Left lobe of liver (tissue), 2 donors: ENCODE results near the gene ARMC6. TPM values are rescaled to one million over a fixed set of nuclear protein-coding genes. Genes with fewer than 3 reads are reported as not detected.

Experiments used
- ATAC-seq: fragments of 200-7000 bp; cut with Tn5 transposase; one replicate; pipeline ENCODE4 v1.9.1; 2020; ENCODE audit warnings: mild to moderate bottlenecking, moderate library complexity
- DNase-seq: peaks from one replicate; pipeline ENCODE4 v3.0.0-alpha.2; 2020; ENCODE audit warnings: low spot score
- total RNA-seq: library from RNA; stranded (reverse); gene quantifications from one replicate; pipeline ENCODE4 v1.2.1, GENCODE V29; 2021
- donor health status: DM: no; HTN: no; CAD: no; lungs with moderate emphysema.
- donor health status: DM: no; HTN: yes; CAD: no.

ARMC6 gene
- 50.9 TPM for total RNA-seq

- peak; percentile 91 for DNase-seq
- ATAC-seq: peak; percentile 84
Measured at GRCh38 chr19:19033426-19034203, at the start of gene ARMC6, which contains the start of gene SUGP2. TSS of gene ARMC6 (plus strand) at chr19:19033603. CDS start at chr19:19034210, 607 bp downstream. TSS of gene SUGP2 (minus strand) at chr19:19033517. CDS start at chr19:19031071, 2,446 bp downstream.

- ATAC-seq: no peak
Measured at GRCh38 chr19:18984251-18984650, 49.2 kb upstream of the ARMC6 start.

GRCh38 chr19:18985257-18985656, 48.1 kb upstream of the ARMC6 start:
- DNase-seq: no peak
- peak; percentile 15 for ATAC-seq

More at GRCh38 chr19:18984251-18984650, 49.2 kb upstream of the ARMC6 start:
- no peak for DNase-seq

DNA sequence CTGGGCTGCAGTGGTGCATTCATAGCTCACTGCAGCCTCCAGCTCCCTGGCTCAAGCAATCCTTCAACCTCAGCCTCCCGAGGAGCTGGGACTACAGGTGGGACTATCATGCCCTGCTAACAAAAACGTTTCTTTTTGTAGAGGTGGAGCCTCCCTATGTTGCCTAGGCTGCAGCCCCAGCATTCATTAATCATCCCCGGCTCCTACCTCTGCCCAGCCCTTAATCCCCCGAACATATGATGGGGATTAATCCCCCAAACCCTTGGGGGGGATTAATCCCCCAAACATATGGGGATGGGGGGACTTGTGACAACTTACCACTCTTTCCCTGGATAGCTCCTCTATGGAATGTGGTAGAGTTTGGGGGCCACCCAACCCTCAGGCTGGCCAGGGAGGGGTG, 45.9 kb upstream of the ARMC6 start:
- DNase-seq (no peak), ATAC-seq (no peak)

DNA sequence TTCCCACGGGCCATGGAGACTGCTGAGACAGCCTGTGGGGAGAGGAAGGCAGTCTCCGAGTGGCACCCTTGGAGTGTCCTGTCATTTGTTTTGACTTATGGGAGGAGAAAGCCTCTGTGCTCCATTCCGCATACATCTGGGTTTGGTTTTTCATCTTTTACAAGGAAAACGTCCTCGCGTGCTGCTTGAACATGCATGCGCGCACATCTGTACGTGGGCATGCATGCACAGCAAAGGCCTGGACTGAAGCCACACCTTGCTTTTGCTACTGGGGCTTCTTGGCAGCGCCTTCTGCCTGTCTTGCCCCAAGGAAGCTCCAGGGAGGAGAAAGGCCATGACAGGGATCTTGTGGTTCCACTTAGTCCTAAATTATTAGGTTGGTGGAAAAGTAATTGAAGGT, 44.1 kb upstream of the ARMC6 start:
- ATAC-seq (no peak), DNase-seq (no peak)

GRCh38 chr19:18990128-18990708, 43.2 kb upstream of the ARMC6 start:
- DNase-seq (no peak), ATAC-seq (peak; percentile 22)

DNA sequence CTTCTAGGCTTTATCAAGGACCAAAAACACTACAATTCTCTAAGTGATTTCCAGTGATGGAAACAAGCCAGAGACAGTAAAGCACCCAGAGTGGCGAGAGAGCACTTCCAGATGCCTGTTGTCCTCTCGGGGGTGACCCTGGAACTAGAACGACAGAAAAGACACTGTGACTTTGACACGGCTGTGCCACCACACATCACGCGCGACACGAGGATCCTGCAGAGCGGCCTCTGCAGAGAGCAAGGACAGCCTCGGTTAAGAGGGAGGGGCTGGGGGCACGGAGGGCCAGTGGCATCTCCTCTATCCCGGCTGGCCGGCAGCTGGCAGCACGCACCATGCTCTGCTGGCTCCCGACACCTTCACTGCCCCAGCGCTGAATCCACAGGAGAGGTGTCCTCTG, 42.4 kb upstream of the ARMC6 start:
- DNase-seq (no peak), ATAC-seq (no peak)

DNA sequence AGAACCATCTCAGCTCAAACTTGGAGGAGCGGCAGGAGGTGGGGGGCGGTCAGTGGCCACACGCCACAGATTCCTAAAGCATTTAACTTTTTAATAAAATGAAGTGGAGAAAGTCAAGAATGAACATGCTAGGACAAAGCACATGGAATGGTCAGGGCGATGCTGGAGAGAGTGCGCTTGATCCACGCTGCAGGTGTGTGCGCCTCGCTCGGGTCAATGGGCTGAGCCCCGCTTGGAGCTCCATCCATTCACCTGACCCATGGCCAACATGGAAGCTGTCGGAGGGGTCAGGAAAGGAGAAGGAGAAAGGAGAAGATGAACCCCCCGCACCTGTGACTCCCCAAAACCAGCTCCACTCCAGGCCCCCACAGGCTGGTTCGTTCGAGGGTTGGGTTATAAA, 41.9 kb upstream of the ARMC6 start:
- no peak for DNase-seq
- no peak for ATAC-seq

DNA sequence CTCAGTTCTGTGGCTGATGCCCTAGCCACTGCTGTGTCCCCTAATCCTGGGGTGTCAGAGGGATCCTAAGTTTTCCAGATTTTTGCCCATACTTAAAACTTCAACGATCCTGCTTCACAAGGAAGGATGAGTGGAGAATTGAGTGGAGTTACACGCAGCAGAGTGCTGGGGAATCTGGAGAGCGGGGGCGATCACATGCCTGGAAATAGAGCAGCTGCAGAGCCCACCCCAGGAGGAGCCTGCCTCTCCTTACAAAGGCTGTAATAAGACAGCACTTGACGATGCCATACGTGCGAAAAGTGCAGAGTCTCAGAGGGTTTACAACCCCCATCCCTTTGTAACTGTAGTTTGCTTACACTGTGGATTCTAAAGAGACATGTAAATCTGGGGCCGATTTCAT, 40.7 kb upstream of the ARMC6 start:
- DNase-seq (no peak), ATAC-seq (no peak)

GRCh38 chr19:18993115-18993514, 40.3 kb upstream of the ARMC6 start:
- no peak for ATAC-seq

DNA sequence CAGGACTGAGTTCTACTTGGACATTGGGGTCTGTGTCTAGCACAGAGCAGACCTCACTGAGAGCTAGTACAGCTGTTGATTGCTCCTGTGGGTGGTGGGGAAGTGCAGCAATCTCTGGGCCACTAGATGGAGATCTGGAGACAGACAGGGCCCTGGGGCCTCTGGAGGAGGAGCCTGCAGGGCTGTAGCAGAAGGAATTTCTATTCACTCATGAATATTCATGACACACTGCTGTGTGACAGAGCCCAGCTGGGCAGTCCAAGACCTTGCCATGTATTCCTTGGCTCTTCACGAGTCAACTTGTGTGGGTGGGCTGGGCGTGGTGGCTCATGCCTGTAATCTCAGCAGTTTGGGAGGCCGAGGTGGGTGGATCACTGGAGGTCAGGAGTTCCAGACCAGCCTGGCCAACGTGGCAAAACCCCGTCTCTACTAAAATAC, 37.6 kb upstream of the ARMC6 start:
- DNase-seq: no peak
- peak; percentile 69 for ATAC-seq

More at GRCh38 chr19:18993115-18993514, 40.3 kb upstream of the ARMC6 start:
- no peak for DNase-seq

- ATAC-seq (no peak), DNase-seq (no peak)
Measured at GRCh38 chr19:18996351-18996750, 37.1 kb upstream of the ARMC6 start.

- ATAC-seq (no peak), DNase-seq (no peak)
Measured at GRCh38 chr19:18996796-18997394, 36.5 kb upstream of the ARMC6 start.

DNA sequence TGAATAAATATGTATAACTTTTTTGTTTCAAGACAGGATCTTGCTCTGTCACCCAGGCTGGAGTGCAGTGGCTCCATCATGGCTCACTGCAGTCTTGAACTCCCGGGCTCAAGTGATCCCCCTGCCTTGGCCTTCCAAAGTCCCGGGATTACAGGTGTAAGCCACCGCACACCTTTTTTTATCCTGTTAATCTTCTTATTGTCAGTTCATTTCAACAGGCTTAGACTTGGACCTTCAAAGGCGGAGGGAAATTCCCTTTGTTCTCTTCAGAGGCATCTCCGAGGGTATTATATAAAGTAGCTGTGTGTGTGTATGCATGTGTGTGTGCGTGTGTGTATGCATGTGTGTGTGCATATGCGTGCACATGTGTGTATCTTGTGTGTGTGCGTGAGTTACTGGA, 35.1 kb upstream of the ARMC6 start:
- DNase-seq: no peak
- no peak for ATAC-seq

DNA sequence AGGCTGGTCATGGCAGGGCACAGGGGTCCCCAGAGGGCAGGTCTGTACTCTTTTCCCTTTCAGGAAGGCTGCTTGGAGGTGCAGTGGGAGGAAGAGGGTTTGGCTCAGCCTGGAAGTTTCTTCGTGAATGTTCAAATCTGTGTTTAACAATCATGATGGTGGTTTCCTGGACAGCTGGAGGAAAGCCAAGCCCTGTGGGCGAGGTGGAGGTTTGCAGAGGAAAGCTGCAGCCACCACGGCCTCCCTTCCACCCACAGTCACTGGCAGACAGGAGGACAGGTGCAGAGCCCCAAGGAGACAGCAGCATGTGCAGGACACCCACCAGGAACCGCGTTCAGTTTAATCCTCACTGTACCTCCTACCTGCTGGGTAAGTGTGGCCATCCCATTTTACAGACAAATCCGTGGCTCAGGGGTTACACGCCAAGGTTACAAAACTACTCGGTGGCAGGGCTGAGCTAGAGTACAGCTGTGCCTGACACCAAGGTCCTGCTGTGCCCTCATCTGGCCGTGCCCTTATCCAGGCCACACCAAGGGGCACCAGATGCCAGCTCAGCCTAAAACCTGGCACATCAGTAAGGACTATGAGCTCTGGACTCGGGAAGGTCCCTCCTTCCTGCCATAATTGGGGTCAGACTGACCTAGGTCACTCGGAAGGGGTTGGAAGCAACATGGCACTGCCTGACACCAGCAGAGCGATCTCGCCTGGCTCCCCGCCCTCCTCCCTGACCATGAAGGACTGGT, 34.2 kb upstream of the ARMC6 start:
- DNase-seq (peak; percentile 60), ATAC-seq (peak; percentile 79)

GRCh38 chr19:18999896-19000620, 33.3 kb upstream of the ARMC6 start:
- DNase-seq: no peak
- ATAC-seq: peak; percentile 55

DNA sequence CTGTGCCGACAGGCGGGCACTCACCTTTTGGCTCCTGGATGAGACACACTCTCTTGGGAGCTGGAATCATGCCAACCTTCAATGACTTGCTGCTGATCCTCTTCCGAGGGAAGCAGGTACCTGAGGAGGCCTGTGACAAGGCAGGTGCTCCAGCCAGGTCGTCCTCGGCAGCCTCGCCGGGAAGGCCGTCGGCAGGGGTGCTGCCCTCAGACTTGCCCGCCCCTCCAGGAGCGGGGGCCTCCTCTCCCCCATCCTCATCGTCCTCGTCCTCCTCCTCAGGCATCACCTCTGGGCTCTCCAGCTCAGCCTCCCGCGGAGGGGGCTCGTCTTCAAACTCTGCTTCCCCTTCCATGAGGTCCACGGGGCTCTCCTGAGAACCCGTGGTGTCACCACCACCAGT, 29.3 kb upstream of the ARMC6 start:
- no peak for DNase-seq
- ATAC-seq: no peak

DNA sequence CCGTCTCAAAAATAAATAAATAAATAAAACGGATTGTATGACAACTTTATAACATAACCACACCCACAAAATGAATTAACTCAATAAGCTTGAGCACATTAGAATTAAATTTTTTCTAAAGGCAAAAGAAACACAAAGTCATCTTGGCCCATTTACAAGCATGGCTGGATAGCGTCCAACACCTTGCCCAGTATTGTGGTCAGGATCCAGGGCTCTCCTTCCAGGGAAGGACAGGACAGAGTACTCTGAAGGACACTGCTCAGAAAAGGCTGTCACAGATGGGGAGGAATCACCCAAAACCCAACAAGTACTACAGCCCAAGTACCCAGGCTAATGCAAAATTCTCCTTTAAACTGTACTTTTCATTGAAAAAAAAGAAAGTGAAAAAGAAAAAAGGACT, 27.2 kb upstream of the ARMC6 start:
- ATAC-seq (peak; percentile 24), DNase-seq (no peak)

GRCh38 chr19:19009951-19010350, 23.5 kb upstream of the ARMC6 start:
- DNase-seq: no peak
- no peak for ATAC-seq

DNA sequence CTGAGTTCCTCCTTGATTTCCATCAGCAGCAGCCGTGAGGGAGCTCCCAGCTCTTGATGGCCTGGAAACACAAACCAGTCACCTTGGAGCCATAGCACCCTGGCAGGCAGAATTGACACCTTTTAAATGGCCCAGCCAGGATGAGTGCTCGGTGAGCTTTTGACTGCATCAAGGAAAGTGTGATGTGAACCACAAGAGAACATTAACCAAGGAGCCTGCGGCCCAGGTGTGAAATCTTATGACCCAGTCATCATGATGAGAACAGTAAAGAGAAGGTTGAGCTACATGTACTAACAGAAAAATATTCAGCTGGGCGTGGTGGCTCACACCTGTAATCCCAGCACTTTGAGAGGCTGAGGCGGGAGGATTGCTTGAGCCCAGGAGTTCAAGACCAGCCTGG, 22.9 kb upstream of the ARMC6 start:
- ATAC-seq (no peak), DNase-seq (no peak)

DNA sequence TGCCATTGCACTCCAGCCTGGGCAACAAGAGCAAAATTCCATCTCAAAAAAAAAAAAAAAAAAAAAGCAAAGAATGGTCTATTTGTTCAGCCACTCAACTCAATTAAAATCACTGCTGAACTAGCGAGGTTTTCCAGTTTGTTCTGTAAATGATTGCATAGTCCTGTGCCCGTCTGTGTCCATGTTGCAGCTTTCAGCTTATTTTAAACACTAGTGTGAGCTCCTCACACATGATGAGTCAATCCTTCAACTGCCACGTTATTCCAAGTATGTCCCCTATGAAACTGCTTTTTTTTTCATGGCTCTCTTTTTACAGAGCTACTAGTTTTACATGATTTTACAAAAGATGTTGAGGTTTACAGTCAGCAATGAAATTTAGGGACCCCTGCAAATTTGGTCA, 12.3 kb upstream of the ARMC6 start:
- DNase-seq (no peak), ATAC-seq (peak; percentile 73)
